IMR-90 (cell line): ENCODE results near the gene HSD11B1L. TPM values are rescaled to one million over a fixed set of nuclear protein-coding genes. Genes with fewer than 3 reads are reported as not detected.

Source experiments
- ATAC-seq: fragments of 200-7000 bp; cut with Tn5 transposase; 2 replicates; pipeline ENCODE4 v1.9.1; 2020; ENCODE audit warnings: low read depth, mild to moderate bottlenecking, moderate library complexity
- BruUV-seq: library from RNA; stranded (reverse); fragments of 400-500 nt; replicated peaks from 2 replicates; lab custom pipeline; 2021; lab: Mats Ljungman, UMichigan
- CTCF ChIA-PET: fragments of 300-600 bp; formaldehyde crosslinking; extraction: SDS; loops from one replicate; lab custom pipeline; 2021; ENCODE audit warnings: antibody characterized with exemption; lab: Yijun Ruan, JAX
- POLR2A ChIA-PET: fragments of 300-600 bp; sonication (Branson Sonifier 250); formaldehyde crosslinking; loops from one replicate; lab custom pipeline; 2022; ENCODE audit warnings: antibody characterized with exemption; ENCODE audit not compliant: unreplicated experiment; lab: Charles Lee
- DNase-seq: peaks from one replicate; pipeline ENCODE4 v3.0.0; 2013
- H2AFZ ChIP-seq: replicated peaks from 2 replicates; pipeline ENCODE3; 2013; ENCODE audit warnings: low read length, mild to moderate bottlenecking; ENCODE audit not compliant: poor library complexity
- H2AK5ac ChIP-seq: 2 replicates; pipeline ENCODE4 v1.6.1; 2013; ENCODE audit warnings: low read depth, low read length, inconsistent platforms
- H2AK9ac ChIP-seq: replicated peaks from 2 replicates; pipeline ENCODE3; 2013; ENCODE audit warnings: mild to moderate bottlenecking, low read depth, low read length, moderate library complexity; ENCODE audit not compliant: poor library complexity
- H2BK120ac ChIP-seq: 2 replicates; pipeline ENCODE4 v1.6.1; 2013; ENCODE audit warnings: low read depth, low read length, inconsistent platforms
- H2BK15ac ChIP-seq: 3 replicates; pipeline ENCODE4 v1.6.1; 2013; ENCODE audit warnings: low read depth, low read length, inconsistent platforms
- H2BK20ac ChIP-seq: 2 replicates; pipeline ENCODE4 v1.6.1; 2013; ENCODE audit warnings: low read depth, mild to moderate bottlenecking, inconsistent platforms, low read length, moderate library complexity
- H2BK5ac ChIP-seq: 2 replicates; pipeline ENCODE4 v1.6.1; 2013; ENCODE audit warnings: mild to moderate bottlenecking, low read depth, low read length, inconsistent platforms; ENCODE audit not compliant: poor library complexity, severe bottlenecking
- H3K14ac ChIP-seq: replicated peaks from 2 replicates; pipeline ENCODE4 v1.6.1; 2013; ENCODE audit warnings: low read depth, low read length, inconsistent platforms
- H3K18ac ChIP-seq: 2 replicates; pipeline ENCODE4 v1.6.1; 2013; ENCODE audit warnings: low read depth, low read length, control low read depth
- H3K23ac ChIP-seq: 2 replicates; pipeline ENCODE4 v1.6.1; 2013; ENCODE audit warnings: low read depth, low read length, inconsistent platforms
- H3K27ac ChIP-seq: 2 replicates; pipeline ENCODE4 v1.5.1; 2013; ENCODE audit warnings: mild to moderate bottlenecking, control low read depth, low read length; ENCODE audit not compliant: insufficient read depth
- H3K27me3 ChIP-seq: 2 replicates; pipeline ENCODE4 v1.6.1; 2013; ENCODE audit warnings: low read length; ENCODE audit not compliant: control insufficient read depth, insufficient read depth
- H3K36me3 ChIP-seq: 2 replicates; pipeline ENCODE4 v1.6.1; 2013; ENCODE audit warnings: low read length, mixed read lengths; ENCODE audit not compliant: control insufficient read depth, insufficient read depth
- H3K4ac ChIP-seq: 2 replicates; pipeline ENCODE4 v1.6.1; 2013; ENCODE audit warnings: low read depth, low read length, inconsistent platforms
- H3K4me1 ChIP-seq: 2 replicates; pipeline ENCODE4 v1.6.1; 2013; ENCODE audit warnings: low read length, mixed read lengths; ENCODE audit not compliant: control insufficient read depth, insufficient read depth
- H3K4me2 ChIP-seq: 2 replicates; pipeline ENCODE4 v1.6.1; 2013; ENCODE audit warnings: low read depth, mild to moderate bottlenecking, control low read depth, low read length, moderate library complexity
- H3K4me3 ChIP-seq: 2 replicates; pipeline ENCODE4 v1.5.1; 2013; ENCODE audit warnings: low read depth, mild to moderate bottlenecking, control low read depth, low read length, moderate library complexity; ENCODE audit not compliant: insufficient read depth
- H3K56ac ChIP-seq: 2 replicates; pipeline ENCODE4 v1.6.1; 2013; ENCODE audit warnings: low read length, inconsistent platforms; ENCODE audit not compliant: insufficient read depth; ENCODE audit errors: extremely low read depth
- H3K79me1 ChIP-seq, 2 experiments: 2 replicates each; pipeline ENCODE4 v1.6.1; 2013; ENCODE audit warnings: low read length in 2 of 2, inconsistent platforms in 1 of 2, low read depth in 1 of 2
- H3K9ac ChIP-seq: 2 replicates; pipeline ENCODE4 v1.6.1; 2013; ENCODE audit warnings: low read depth, low read length, control low read depth
- H3K9me1 ChIP-seq: 2 replicates; pipeline ENCODE4 v1.6.1; 2013; ENCODE audit warnings: low read length, inconsistent platforms; ENCODE audit not compliant: insufficient read depth
- H3K9me3 ChIP-seq: 2 replicates; pipeline ENCODE4 v1.6.1; 2013; ENCODE audit warnings: low read length; ENCODE audit not compliant: control insufficient read depth, insufficient read depth
- H4K20me1 ChIP-seq: 2 replicates; pipeline ENCODE4 v1.6.1; 2013; ENCODE audit warnings: low read length, inconsistent platforms; ENCODE audit not compliant: insufficient read depth
- H4K5ac ChIP-seq: 2 replicates; pipeline ENCODE4 v1.6.1; 2013; ENCODE audit warnings: mild to moderate bottlenecking, low read depth, low read length, control low read depth
- H4K8ac ChIP-seq, 2 experiments: 2 replicates each; pipeline ENCODE4 v1.6.1; 2013; ENCODE audit warnings: low read depth in 2 of 2, low read length in 2 of 2, control low read depth in 1 of 2, inconsistent platforms in 1 of 2
- H4K91ac ChIP-seq: 2 replicates; pipeline ENCODE4 v1.6.1; 2013; ENCODE audit warnings: low read depth, low read length, inconsistent platforms; ENCODE audit not compliant: insufficient read depth
- BHLHE40 ChIP-seq: fragments of 150-350 bp; IDR thresholded peaks from 2 replicates; pipeline ENCODE4 v1.6.1; 2016; ENCODE audit warnings: mild to moderate bottlenecking, low read depth, low read length
- CEBPB ChIP-seq: IDR thresholded peaks from 2 replicates; pipeline ENCODE4 v1.6.1; 2012; ENCODE audit warnings: low read depth, low read length, improper control_type of control experiment
- CHD1 ChIP-seq: IDR thresholded peaks from 2 replicates; pipeline ENCODE4 v1.6.1; 2012; ENCODE audit warnings: low read depth, low read length, improper control_type of control experiment
- CTCF ChIP-seq: conservative IDR thresholded peaks from 2 replicates; pipeline ENCODE4 v1.5.1; 2012; ENCODE audit warnings: mild to moderate bottlenecking, low read depth, low read length, improper control_type of control experiment
- MAFK ChIP-seq: IDR thresholded peaks from 2 replicates; pipeline ENCODE4 v1.6.1; 2012; ENCODE audit warnings: low read depth, low read length, improper control_type of control experiment
- MAZ ChIP-seq: IDR thresholded peaks from 2 replicates; pipeline ENCODE4 v1.6.1; 2012; ENCODE audit warnings: low read depth, mild to moderate bottlenecking, low read length, improper control_type of control experiment, moderate library complexity, borderline replicate concordance
- MXI1 ChIP-seq: IDR thresholded peaks from 2 replicates; pipeline ENCODE4 v1.6.1; 2012; ENCODE audit warnings: low read depth, mild to moderate bottlenecking, low read length, moderate library complexity, borderline replicate concordance
- NFE2L2 ChIP-seq: fragments of 150-350 bp; IDR thresholded peaks from 2 replicates; pipeline ENCODE4 v1.6.1; 2016; ENCODE audit warnings: low read depth, mild to moderate bottlenecking, low read length
- POLR2A ChIP-seq: IDR thresholded peaks from 2 replicates; pipeline ENCODE4 v1.6.1; 2012; ENCODE audit warnings: mild to moderate bottlenecking, low read depth, low read length
- RAD21 ChIP-seq: IDR thresholded peaks from 2 replicates; pipeline ENCODE4 v1.6.1; 2012; ENCODE audit warnings: low read length, improper control_type of control experiment
- RFX5 ChIP-seq: IDR thresholded peaks from 2 replicates; pipeline ENCODE4 v1.8.0; 2012; ENCODE audit warnings: low read depth, mild to moderate bottlenecking, low read length, moderate library complexity
- WGBS, 2 experiments: methylation state at CpG; one replicate each; pipeline versions ENCODE4 v1.1.5 to v1.1.7; 2013; ENCODE audit warnings: missing lambda C conversion rate in 2 of 2; ENCODE audit not compliant: insufficient read length in 1 of 2; ENCODE audit errors: extremely low coverage in 2 of 2; 5-methylcytosine and 5-hydroxymethylcytosine counted together
- dilution Hi-C: fragments of 300-500 bp; cut with HindIII; formaldehyde crosslinking; loops from one replicate; pipeline ENCODE4 v1.14.3; 2018; ENCODE audit warnings: low sequenced_read_pairs; ENCODE audit not compliant: unreplicated experiment
- in situ Hi-C: fragments of 300-500 bp; cut with MboI; formaldehyde crosslinking; loops from 3 replicates; pipeline ENCODE4 v1.14.3; 2019; ENCODE audit warnings: low sequenced_read_pairs, inconsistent platforms, mixed read lengths
- intact Hi-C: fragments of 100-400 bp; cut with micrococcal nuclease; formaldehyde crosslinking; loops from 2 replicates; pipeline ENCODE4 v1.10.0; 2022
- polyA plus RNA-seq, 3 experiments: library from polyadenylated mRNA; depleted of rRNA; stranded (reverse); fragments of >200 nt; gene quantifications; 2 replicates each; pipeline ENCODE4 v1.2.3, GENCODE V29; 2012; ENCODE audit warnings: low replicate concordance in 1 of 3
- total RNA-seq: library from RNA; depleted of rRNA; stranded (reverse); fragments of >200 nt; gene quantifications from 2 replicates; pipeline ENCODE4 v1.2.3, GENCODE V29; 2012
- TF ChIP-seq, protein P1 (sequence below): fragments of 150-350 bp; IDR thresholded peaks from 2 replicates; pipeline ENCODE4 v1.6.1; 2017; ENCODE audit warnings: mild to moderate bottlenecking, antibody characterized with exemption, low read length, low read depth

HSD11B1L gene
- total and polyA plus RNA-seq, 2 of the 4 experiments (the other 2 are of a cell fraction) = 2.2 to 7.2 TPM

GRCh38 chr19:5703819-5704818 is 23.3 kb downstream of the HSD11B1L start:
- Histone ChIP-seq H3K18ac (no peak overlapping the region), H3K27ac (no peak overlapping the region), H2BK120ac (no peak overlapping the region), H3K36me3 (peaks cover 59% of the 10 kb centered on the region), H3K56ac (no peak overlapping the region), H3K4me2 (no peak overlapping the region), H2AK5ac (no peak overlapping the region), H3K4ac (no peak overlapping the region), H3K23ac (no peak overlapping the region), H2AFZ (peak overlapping the region; percentile 14), H4K20me1 (peaks cover 26% of the 10 kb centered on the region), H2BK15ac (no peak overlapping the region), H3K14ac (no peak overlapping the region), H3K27me3 (no peaks in the 10 kb centered on the region), H3K9ac (no peak overlapping the region), H4K5ac (no peak overlapping the region), H4K8ac (no peak overlapping the region), H3K9me3 (no peaks in the 10 kb centered on the region), H3K9me1 (0 out of 2 replicates have a peak, but pooled peaks cover 6% of the 10 kb centered on the region), H3K4me3 (no peak overlapping the region), H3K79me1 (peaks cover 8 to 42% of the 10 kb centered on the region in 2 experiments; a peak in 3 of 4 replicates), H3K4me1 (0 out of 2 replicates have a peak, but pooled peaks cover 2% of the 10 kb centered on the region), H2BK20ac (no peak overlapping the region), H2BK5ac (no peak overlapping the region), H2AK9ac (peak overlapping the region; percentile 55), H4K91ac (no peak overlapping the region)
- in situ Hi-C loops (no loop called here), intact Hi-C loops (no loop called here), dilution Hi-C loops (no loop called here)
- no TSS peak for BruUV-seq
- no peak for DNase-seq
- WGBS, 2 experiments = 97% methylated on average over 23 of the region's 40 CpGs; no CpG with 5 or more reads in 1 of the 2 experiments
- ATAC-seq = no peak
- ChIA-PET POLR2A (no interaction called here), CTCF (no interaction called here)
- no peak for TF ChIP-seq MAZ
- no peak for TF ChIP-seq CEBPB
- TF ChIP-seq CTCF = no peak
- no peak for TF ChIP-seq RAD21
- TF ChIP-seq MXI1 = no peak
- TF ChIP-seq, protein P1, sequence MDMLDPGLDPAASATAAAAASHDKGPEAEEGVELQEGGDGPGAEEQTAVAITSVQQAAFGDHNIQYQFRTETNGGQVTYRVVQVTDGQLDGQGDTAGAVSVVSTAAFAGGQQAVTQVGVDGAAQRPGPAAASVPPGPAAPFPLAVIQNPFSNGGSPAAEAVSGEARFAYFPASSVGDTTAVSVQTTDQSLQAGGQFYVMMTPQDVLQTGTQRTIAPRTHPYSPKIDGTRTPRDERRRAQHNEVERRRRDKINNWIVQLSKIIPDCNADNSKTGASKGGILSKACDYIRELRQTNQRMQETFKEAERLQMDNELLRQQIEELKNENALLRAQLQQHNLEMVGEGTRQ = no peak
- no peak for TF ChIP-seq MAFK
- TF ChIP-seq NFE2L2 = no peak
- no peak for TF ChIP-seq RFX5
- TF ChIP-seq CHD1 = no peak
- TF ChIP-seq BHLHE40 = no peak
- TF ChIP-seq POLR2A = no peak
